Measurements from ENCODE around the gene HDAC3.
A peak's percentile ranks its signal among the peaks of the same experiment; 100 is the strongest.

Gene HDAC3

DNA sequence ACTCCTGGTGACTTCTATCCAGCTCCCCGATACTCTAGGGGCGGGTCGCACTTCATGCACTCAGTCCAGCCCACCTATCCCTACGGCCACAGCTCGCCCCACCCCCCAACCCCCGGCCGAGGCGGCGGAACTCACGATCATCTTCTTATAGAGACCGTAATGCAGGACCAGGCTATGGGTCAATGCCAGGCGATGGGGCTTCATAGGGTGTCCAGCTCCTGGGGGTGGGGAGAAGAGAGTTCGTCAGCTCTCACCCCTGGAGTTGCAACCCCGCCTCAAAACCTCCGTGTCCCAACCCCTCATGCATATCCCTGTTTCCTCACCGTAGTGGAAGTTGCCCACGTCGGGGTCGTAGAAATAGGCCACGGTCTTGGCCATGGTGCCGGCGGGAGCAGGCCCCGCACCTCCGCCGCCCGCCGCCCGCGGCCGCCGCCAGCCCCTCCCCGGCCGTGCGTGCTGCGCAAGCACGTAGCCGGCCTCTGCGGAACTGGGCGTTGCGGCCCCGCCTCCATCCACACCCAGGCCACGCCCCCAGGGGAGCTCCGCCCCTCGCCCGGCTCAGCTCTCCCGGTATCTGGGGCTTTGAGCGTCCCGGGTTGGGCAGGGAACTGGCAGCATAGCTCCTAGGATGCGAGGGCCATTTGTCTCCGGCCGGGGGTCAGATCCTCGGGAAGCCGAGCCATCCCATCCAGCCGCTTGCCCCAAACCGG is at the start of gene HDAC3, which contains the start of gene RELL2:
Gene HDAC3 (minus strand): TSS at position 437 of the 710 bp plus-strand sequence. CDS start 59 bp downstream, at position 378.
Gene RELL2 (plus strand): TSS at position 585 of the 710 bp plus-strand sequence. CDS start 1,229 bp downstream, outside the sequence.
- Histone ChIP-seq H3K36me3 (ENCODE audit: insufficient read depth, low read length) (peaks cover 18% of the 10 kb centered on the region), H3K27me3 (ENCODE audit: insufficient read depth, low read length) (no peaks in the 10 kb centered on the region), H3K9me3 (ENCODE audit: low read length) (no peaks in the 10 kb centered on the region)

DNA sequence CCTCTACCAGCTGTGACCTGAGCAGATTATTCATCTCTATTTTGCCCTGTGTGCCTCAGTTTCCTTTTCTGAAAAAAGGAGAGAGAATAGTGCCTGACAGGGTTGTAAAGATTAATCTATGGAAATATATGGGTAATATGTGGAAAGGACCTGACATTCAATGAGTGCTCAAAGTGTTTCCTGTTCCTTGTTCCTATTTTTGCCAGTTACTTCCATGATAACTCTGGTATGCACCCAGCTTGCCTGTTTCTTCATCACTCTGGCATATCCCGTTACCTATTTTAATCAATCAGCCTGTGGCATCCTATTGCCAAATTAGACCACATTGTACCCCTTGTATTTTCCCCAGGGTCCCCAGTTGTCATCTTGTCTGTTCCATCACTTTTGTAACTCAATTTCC is 48.9 kb upstream of the HDAC3 start:
- H3K4me3 ChIP-seq (ENCODE audit: low read length) = no peak overlapping the region
- H3K27me3 ChIP-seq (ENCODE audit: insufficient read depth, low read length) = peaks cover 4% of the 10 kb centered on the region
- H3K4me1 ChIP-seq (ENCODE audit: insufficient read depth, low read length) = peaks cover 17% of the 10 kb centered on the region
- no peaks in the 10 kb centered on the region for H3K9me3 ChIP-seq (ENCODE audit: low read length)
- no peak overlapping the region for H2AFZ ChIP-seq (ENCODE audit: low read depth, low read length)
- no peaks in the 10 kb centered on the region for H3K36me3 ChIP-seq (ENCODE audit: insufficient read depth, low read length)

More for the DNA sequence above, at the start of gene HDAC3, which contains the start of gene RELL2:
- peak within 1 kb of the TSS; percentile 97 for H2AFZ ChIP-seq (ENCODE audit: low read depth, low read length)
- peaks cover 23% of the 10 kb centered on the region for H3K4me1 ChIP-seq (ENCODE audit: insufficient read depth, low read length)
- peak within 1 kb of the TSS; percentile 84 for H3K4me3 ChIP-seq (ENCODE audit: low read length)

GRCh38 chr5:141683596-141684141 is 47.0 kb upstream of the HDAC3 start:
- Histone ChIP-seq H3K27me3 (ENCODE audit: insufficient read depth, low read length) (no peaks in the 10 kb centered on the region), H3K4me3 (ENCODE audit: low read length) (no peak overlapping the region), H3K9me3 (ENCODE audit: low read length) (no peaks in the 10 kb centered on the region), H3K36me3 (ENCODE audit: insufficient read depth, low read length) (no peaks in the 10 kb centered on the region), H3K4me1 (ENCODE audit: insufficient read depth, low read length) (peaks cover 22% of the 10 kb centered on the region), H2AFZ (ENCODE audit: low read depth, low read length) (no peak overlapping the region)

- Histone ChIP-seq H3K4me1 (ENCODE audit: insufficient read depth, low read length) (peaks cover 17% of the 10 kb centered on the region), H3K9me3 (ENCODE audit: low read length) (no peaks in the 10 kb centered on the region), H3K27me3 (ENCODE audit: insufficient read depth, low read length) (no peaks in the 10 kb centered on the region), H3K4me3 (ENCODE audit: low read length) (peak within 1 kb of the TSS; percentile 41), H3K36me3 (ENCODE audit: insufficient read depth, low read length) (no peaks in the 10 kb centered on the region), H2AFZ (ENCODE audit: low read depth, low read length) (peak within 1 kb of the TSS; percentile 26)
Measured at GRCh38 chr5:141681695-141682641, 45.3 kb upstream of the HDAC3 start, which contains the start of gene ARAP3. Gene ARAP3 (minus strand): TSS chr5:141682230. CDS start chr5:141680486, 1,744 bp downstream.

DNA sequence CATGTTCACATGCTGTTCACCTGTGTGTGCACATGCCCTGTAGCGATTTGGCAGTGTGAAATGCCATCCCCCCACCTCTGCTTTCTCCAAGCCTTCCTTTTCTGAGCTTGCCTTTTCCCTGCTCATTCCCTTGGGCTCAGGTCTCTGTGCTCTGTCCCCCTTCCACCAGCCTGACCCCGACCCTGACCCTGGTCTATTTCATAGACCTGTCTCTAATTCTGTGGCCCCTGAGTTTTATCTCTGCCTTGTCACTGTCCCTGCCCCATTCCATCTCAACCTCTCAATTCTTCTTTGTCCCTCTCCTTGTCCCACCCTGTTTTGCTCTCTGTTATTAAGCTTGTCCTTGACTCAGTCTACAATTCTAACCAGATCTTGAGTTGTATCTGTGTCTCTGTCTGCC is 44.6 kb upstream of the HDAC3 start:
- Histone ChIP-seq H2AFZ (ENCODE audit: low read depth, low read length) (peak overlapping the region; percentile 26), H3K9me3 (ENCODE audit: low read length) (no peaks in the 10 kb centered on the region), H3K4me3 (ENCODE audit: low read length) (peak overlapping the region; percentile 36), H3K4me1 (ENCODE audit: insufficient read depth, low read length) (peaks cover 14% of the 10 kb centered on the region), H3K27me3 (ENCODE audit: insufficient read depth, low read length) (no peaks in the 10 kb centered on the region), H3K36me3 (ENCODE audit: insufficient read depth, low read length) (no peaks in the 10 kb centered on the region)

DNA sequence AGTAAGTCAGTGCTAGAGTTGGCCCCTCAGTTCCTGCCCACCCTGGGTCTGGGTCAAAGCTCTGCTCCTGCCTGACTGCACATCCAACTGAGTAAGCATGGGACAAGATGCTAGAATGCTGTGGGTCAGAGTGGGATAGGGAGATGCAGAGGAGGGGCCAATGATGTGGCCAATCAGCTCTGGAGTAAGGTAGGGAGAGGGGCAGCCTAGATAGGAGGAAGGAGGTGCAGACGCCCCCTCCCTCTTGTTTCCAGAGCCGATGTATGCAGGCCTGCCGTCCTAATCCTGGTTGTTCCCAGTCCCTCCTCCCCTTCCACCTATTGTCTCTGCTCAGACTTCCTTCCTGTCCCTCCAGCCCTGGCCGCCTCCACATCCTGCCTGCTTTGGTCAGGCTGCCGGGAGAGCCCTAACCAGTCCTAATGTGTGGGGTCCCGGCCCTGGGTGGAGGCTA is 44.1 kb upstream of the HDAC3 start:
- Histone ChIP-seq H3K9me3 (ENCODE audit: low read length) (no peaks in the 10 kb centered on the region), H2AFZ (ENCODE audit: low read depth, low read length) (peak overlapping the region; percentile 26), H3K4me1 (ENCODE audit: insufficient read depth, low read length) (peaks cover 14% of the 10 kb centered on the region), H3K4me3 (ENCODE audit: low read length) (peak overlapping the region; percentile 36), H3K27me3 (ENCODE audit: insufficient read depth, low read length) (no peaks in the 10 kb centered on the region), H3K36me3 (ENCODE audit: insufficient read depth, low read length) (no peaks in the 10 kb centered on the region)

DNA sequence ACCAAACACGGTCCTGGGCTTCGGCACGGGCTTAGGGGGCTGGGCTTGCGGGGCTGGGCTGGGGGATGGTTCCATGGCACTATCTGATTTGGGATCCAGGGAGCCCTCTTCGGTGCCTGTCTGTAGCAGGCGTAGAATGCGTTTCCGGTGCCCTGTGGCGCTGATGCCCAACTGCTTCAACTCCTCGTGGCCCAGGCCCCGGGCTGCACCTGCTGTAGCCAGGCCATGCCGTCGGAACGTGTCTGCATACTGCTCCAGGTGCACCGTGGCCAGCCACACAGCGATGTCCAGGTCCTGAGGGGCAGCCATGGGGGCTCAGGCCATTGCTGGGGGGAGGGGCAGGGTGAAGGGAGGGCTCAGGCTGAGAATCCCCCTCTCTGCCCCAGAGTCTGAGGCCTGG is 43.5 kb upstream of the HDAC3 start:
- no peaks in the 10 kb centered on the region for H3K27me3 ChIP-seq (ENCODE audit: insufficient read depth, low read length)
- peaks cover 14% of the 10 kb centered on the region for H3K4me1 ChIP-seq (ENCODE audit: insufficient read depth, low read length)
- H3K4me3 ChIP-seq (ENCODE audit: low read length) = no peak overlapping the region
- no peaks in the 10 kb centered on the region for H3K36me3 ChIP-seq (ENCODE audit: insufficient read depth, low read length)
- H3K9me3 ChIP-seq (ENCODE audit: low read length) = no peaks in the 10 kb centered on the region
- H2AFZ ChIP-seq (ENCODE audit: low read depth, low read length) = no peak overlapping the region

GRCh38 chr5:141677415-141677814 is 40.8 kb upstream of the HDAC3 start:
- Histone ChIP-seq H3K36me3 (ENCODE audit: insufficient read depth, low read length) (no peaks in the 10 kb centered on the region), H3K9me3 (ENCODE audit: low read length) (no peaks in the 10 kb centered on the region), H3K4me1 (ENCODE audit: insufficient read depth, low read length) (peaks cover 33% of the 10 kb centered on the region), H3K27me3 (ENCODE audit: insufficient read depth, low read length) (no peaks in the 10 kb centered on the region), H3K4me3 (ENCODE audit: low read length) (no peak overlapping the region), H2AFZ (ENCODE audit: low read depth, low read length) (no peak overlapping the region)

GRCh38 chr5:141675672-141676071 is 39.0 kb upstream of the HDAC3 start:
- H3K36me3 ChIP-seq (ENCODE audit: insufficient read depth, low read length) = no peaks in the 10 kb centered on the region
- H3K4me3 ChIP-seq (ENCODE audit: low read length) = no peak overlapping the region
- H3K4me1 ChIP-seq (ENCODE audit: insufficient read depth, low read length) = peaks cover 26% of the 10 kb centered on the region
- H2AFZ ChIP-seq (ENCODE audit: low read depth, low read length) = no peak overlapping the region
- no peaks in the 10 kb centered on the region for H3K9me3 ChIP-seq (ENCODE audit: low read length)
- H3K27me3 ChIP-seq (ENCODE audit: insufficient read depth, low read length) = no peaks in the 10 kb centered on the region

DNA sequence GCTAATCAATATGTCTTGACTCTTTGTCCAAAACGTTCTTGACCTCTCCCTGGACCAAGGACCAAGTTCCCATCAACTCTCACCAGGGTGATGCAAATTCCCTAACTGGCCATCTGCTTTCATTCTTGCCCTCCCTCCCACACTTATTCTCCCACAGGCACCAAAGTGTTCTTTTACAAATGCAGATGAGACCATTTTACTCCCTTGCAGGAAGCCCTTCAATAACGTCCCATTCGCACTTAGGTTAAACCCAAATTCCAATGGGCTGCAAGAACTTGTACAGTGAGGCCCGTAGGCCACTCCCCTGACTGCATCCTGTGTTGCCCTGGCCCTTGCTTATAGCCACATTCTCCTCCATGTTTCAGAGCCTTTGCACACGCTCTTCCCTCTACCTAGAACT is 38.1 kb upstream of the HDAC3 start:
- H3K27me3 ChIP-seq (ENCODE audit: insufficient read depth, low read length) = no peaks in the 10 kb centered on the region
- peaks cover 21% of the 10 kb centered on the region for H3K4me1 ChIP-seq (ENCODE audit: insufficient read depth, low read length)
- no peak overlapping the region for H3K4me3 ChIP-seq (ENCODE audit: low read length)
- no peaks in the 10 kb centered on the region for H3K36me3 ChIP-seq (ENCODE audit: insufficient read depth, low read length)
- no peaks in the 10 kb centered on the region for H3K9me3 ChIP-seq (ENCODE audit: low read length)
- no peak overlapping the region for H2AFZ ChIP-seq (ENCODE audit: low read depth, low read length)

DNA sequence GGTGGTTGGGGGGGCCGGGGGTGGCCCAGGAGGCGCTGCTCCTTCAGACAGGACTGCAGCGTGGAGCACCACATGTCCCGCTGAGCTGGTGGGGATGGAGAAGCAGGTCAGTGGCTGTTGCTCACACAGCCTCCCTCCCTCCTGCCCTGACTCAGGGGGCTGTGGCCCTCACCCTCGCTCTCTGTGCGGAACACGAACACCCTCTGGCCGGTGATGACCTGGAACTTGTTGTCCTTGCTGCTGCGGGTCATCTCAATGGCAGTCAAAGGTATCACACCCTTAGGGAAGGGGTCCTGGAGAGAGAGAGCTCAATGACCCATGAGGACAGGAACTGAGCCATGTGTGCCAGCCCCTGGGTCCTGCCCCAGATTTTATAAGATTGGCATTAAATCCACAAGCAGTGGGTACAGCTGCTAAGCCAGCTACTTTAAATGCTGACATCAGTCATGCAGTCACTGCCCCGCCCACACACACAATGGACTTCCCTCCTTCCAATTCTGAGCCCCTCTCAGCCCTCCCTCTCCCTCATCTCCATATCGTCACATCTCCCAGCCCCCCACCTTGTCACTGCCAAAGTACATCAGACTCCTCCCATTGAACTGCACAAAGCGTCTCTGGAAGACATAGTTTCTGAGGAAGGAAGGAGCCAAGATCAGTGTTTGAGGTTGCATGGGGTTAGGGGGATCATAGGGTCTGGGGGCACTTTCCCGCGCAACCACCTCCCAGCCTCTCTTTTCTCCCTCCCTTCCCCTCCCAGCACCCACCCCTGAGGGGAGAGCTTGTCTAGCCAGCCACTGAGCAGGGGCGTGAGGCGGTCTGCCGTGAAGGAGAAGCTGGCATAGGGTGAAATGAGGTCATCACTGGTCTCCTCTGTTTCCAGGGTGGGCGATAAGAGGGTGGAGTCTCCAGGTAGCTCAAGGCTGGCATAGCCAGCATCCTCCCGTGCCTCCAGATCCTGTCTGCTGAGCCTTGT is 36.5 kb upstream of the HDAC3 start:
- no peaks in the 10 kb centered on the region for H3K27me3 ChIP-seq (ENCODE audit: insufficient read depth, low read length)
- no peak overlapping the region for H3K4me3 ChIP-seq (ENCODE audit: low read length)
- no peaks in the 10 kb centered on the region for H3K9me3 ChIP-seq (ENCODE audit: low read length)
- peaks cover 21% of the 10 kb centered on the region for H3K4me1 ChIP-seq (ENCODE audit: insufficient read depth, low read length)
- no peak overlapping the region for H2AFZ ChIP-seq (ENCODE audit: low read depth, low read length)
- no peaks in the 10 kb centered on the region for H3K36me3 ChIP-seq (ENCODE audit: insufficient read depth, low read length)
